Lung (tissue), 12 donors: ENCODE measurements around the gene ACVR2B. TPM values are rescaled to one million over a fixed set of nuclear protein-coding genes. Genes with fewer than 3 reads are reported as not detected.

Source experiments
- ATAC-seq: fragments of 200-7000 bp; cut with Tn5 transposase; one replicate; pipeline ENCODE4 v1.9.1; 2020; ENCODE audit warnings: moderate number of reproducible peaks; ENCODE audit not compliant: insufficient read depth, low FRiP score
- DNase-seq, 3 donors: peaks; one replicate each; pipeline ENCODE4 v3.0.0-alpha.2; 2013 to 2017
- H3K27ac ChIP-seq, 2 donors: one replicate each; pipeline ENCODE4 v1.5.1; 2013; ENCODE audit warnings: mild to moderate bottlenecking in 2 of 2, moderate library complexity in 2 of 2, control low read depth in 1 of 2, inconsistent platforms in 1 of 2, low read depth in 1 of 2, low read length in 1 of 2
- H3K27me3 ChIP-seq, 3 donors: one replicate each; pipeline ENCODE4 v1.5.1; 2013; ENCODE audit warnings: low read length in 2 of 3; ENCODE audit not compliant: control insufficient read depth in 3 of 3, insufficient read depth in 3 of 3
- H3K36me3 ChIP-seq, 4 donors: one replicate each; pipeline ENCODE4 v1.5.1; 2013; ENCODE audit warnings: low read length in 4 of 4, mild to moderate bottlenecking in 1 of 4, moderate library complexity in 1 of 4; ENCODE audit not compliant: control insufficient read depth in 4 of 4, insufficient read depth in 4 of 4
- H3K4me1 ChIP-seq, 5 donors: one replicate each; pipeline ENCODE4 v1.5.1; 2013; ENCODE audit warnings: low read length in 5 of 5, mild to moderate bottlenecking in 2 of 5, moderate library complexity in 1 of 5; ENCODE audit not compliant: control insufficient read depth in 5 of 5, insufficient read depth in 5 of 5
- H3K4me3 ChIP-seq: one replicate; pipeline ENCODE4 v1.5.1; 2013; ENCODE audit warnings: mild to moderate bottlenecking, control low read depth, moderate library complexity
- H3K9ac ChIP-seq, 2 donors: one replicate each; pipeline ENCODE4 v1.5.1; 2013; ENCODE audit warnings: low read length in 2 of 2, control low read depth in 1 of 2; ENCODE audit not compliant: insufficient read depth in 1 of 2
- H3K9me3 ChIP-seq, 4 donors: one replicate each; pipeline ENCODE4 v1.5.1; 2013; ENCODE audit warnings: low read length in 3 of 4, mild to moderate bottlenecking in 1 of 4, moderate library complexity in 1 of 4; ENCODE audit not compliant: control insufficient read depth in 4 of 4, insufficient read depth in 3 of 4
- WGBS, 2 donors: extraction: QIAGEN DNeasy Blood & Tissue Kit; methylation state at CpG; one replicate each; pipeline ENCODE4 v1.1.7; 2013; 5-methylcytosine and 5-hydroxymethylcytosine counted together
- polyA plus RNA-seq, 2 donors: library from polyadenylated mRNA; stranded (reverse); fragments of 200-250 nt; gene quantifications; one replicate each; pipeline ENCODE4 v1.2.1, GENCODE V29; 2013
- total RNA-seq, 2 donors: library from RNA; depleted of rRNA in 1 of 2; stranded (reverse); fragments of >200 nt in 1 of 2; gene quantifications; one replicate each; pipeline ENCODE4 v1.2.1, GENCODE V29; 2014 to 2021
- TF ChIP-seq, protein P1 (sequence below): IDR thresholded peaks from 2 replicates; pipeline ENCODE4 v1.5.1; 2012; ENCODE audit warnings: mild to moderate bottlenecking; ENCODE audit errors: control extremely low read depth, extremely low read depth
- donor health status: control.
- donor health status: control.
- donor health status: Bipolar disorder and iron deficiency.
- donor health status: healthy.
- donor health status: DM: yes; HTN: yes; CAD: no.

The ACVR2B gene
- total and polyA plus RNA-seq, 4 donors: 0.80 to 16.0 (median 3.5) TPM

GRCh38 chr3:38473229-38473628 lies 19.5 kb downstream of the ACVR2B start:
- ATAC-seq: no peak
- TF ChIP-seq, protein P1, sequence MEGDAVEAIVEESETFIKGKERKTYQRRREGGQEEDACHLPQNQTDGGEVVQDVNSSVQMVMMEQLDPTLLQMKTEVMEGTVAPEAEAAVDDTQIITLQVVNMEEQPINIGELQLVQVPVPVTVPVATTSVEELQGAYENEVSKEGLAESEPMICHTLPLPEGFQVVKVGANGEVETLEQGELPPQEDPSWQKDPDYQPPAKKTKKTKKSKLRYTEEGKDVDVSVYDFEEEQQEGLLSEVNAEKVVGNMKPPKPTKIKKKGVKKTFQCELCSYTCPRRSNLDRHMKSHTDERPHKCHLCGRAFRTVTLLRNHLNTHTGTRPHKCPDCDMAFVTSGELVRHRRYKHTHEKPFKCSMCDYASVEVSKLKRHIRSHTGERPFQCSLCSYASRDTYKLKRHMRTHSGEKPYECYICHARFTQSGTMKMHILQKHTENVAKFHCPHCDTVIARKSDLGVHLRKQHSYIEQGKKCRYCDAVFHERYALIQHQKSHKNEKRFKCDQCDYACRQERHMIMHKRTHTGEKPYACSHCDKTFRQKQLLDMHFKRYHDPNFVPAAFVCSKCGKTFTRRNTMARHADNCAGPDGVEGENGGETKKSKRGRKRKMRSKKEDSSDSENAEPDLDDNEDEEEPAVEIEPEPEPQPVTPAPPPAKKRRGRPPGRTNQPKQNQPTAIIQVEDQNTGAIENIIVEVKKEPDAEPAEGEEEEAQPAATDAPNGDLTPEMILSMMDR: no peak
- H3K27ac ChIP-seq: no peak overlapping the region

GRCh38 chr3:38474928-38475605 lies 21.4 kb downstream of the ACVR2B start:
- WGBS, 2 donors: 87 to 88% methylated on average over 7 of the region's 7 CpGs
- Histone ChIP-seq H3K27ac (no peak overlapping the region), H3K27me3 (no peaks in the 10 kb centered on the region), H3K4me3 (no peak overlapping the region), H3K4me1 (peaks cover 0 to 12% (median 6%) of the 10 kb centered on the region in 5 donors), H3K9me3 (no peaks in the 10 kb centered on the region), H3K9ac (no peak overlapping the region), H3K36me3 (peaks cover 0 to 7% (median 2%) of the 10 kb centered on the region in 4 donors)
- TF ChIP-seq, protein P1: no peak
- DNase-seq: no peak
- no peak for ATAC-seq

More at GRCh38 chr3:38473229-38473628, 19.5 kb downstream of the ACVR2B start:
- H3K9ac ChIP-seq: no peak overlapping the region
- peaks cover 0 to 12% (median 6%) of the 10 kb centered on the region in 5 donors for H3K4me1 ChIP-seq
- DNase-seq: peak in 1 of 3 donors; percentile 51
- H3K9me3 ChIP-seq: peaks cover 0 to 3% (median 0%) of the 10 kb centered on the region in 4 donors
- H3K36me3 ChIP-seq: peaks cover 0 to 2% (median 0%) of the 10 kb centered on the region in 4 donors
- no peaks in the 10 kb centered on the region for H3K27me3 ChIP-seq
- no peak overlapping the region for H3K4me3 ChIP-seq
- 94 to 97% methylated on average over 2 of the region's 2 CpGs for WGBS, 2 donors

DNA sequence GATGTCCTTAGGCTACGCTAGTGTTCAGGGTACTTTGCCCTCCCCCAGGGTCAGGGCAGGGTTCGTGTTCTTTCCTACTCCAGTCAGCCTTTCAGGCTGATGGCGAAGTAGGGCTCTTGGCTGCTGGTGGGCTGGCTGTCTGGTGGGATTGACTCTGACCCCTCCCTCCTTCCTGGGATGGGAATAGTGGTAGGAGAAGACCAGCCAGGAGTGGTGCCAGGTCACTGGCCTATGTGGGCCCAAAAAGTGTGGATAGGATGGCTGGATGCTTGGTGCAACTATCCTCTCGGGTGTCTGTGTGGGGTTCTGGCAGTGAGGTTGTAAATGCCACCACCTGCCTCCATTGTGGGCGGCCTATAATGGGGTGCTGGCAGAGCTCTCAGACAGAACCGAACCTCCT lies 22.0 kb downstream of the ACVR2B start:
- 93 to 96% methylated on average over 6 of the region's 6 CpGs for WGBS, 2 donors
- ATAC-seq: no peak
- TF ChIP-seq, protein P1: no peak

More for the DNA sequence above, 22.0 kb downstream of the ACVR2B start:
- Histone ChIP-seq H3K27ac (no peak overlapping the region), H3K36me3 (peaks cover 1 to 14% (median 5%) of the 10 kb centered on the region in 4 donors), H3K27me3 (no peaks in the 10 kb centered on the region), H3K4me1 (peaks cover 0 to 12% (median 6%) of the 10 kb centered on the region in 5 donors), H3K4me3 (no peak overlapping the region), H3K9ac (no peak overlapping the region), H3K9me3 (no peaks in the 10 kb centered on the region)
- DNase-seq: no peak
